H9 (cell line): ENCODE measurements around the gene GCHFR. TPM values are rescaled to one million over a fixed set of nuclear protein-coding genes. Genes with fewer than 3 reads are reported as not detected.

Experiments used
- DNase-seq: peaks from one replicate; pipeline ENCODE4 v3.0.0-alpha.2; 2017
- H2AFZ ChIP-seq: one replicate; pipeline ENCODE4 v1.6.1; 2013; ENCODE audit warnings: mild to moderate bottlenecking, low read length, control low read depth, moderate library complexity
- H2AK5ac ChIP-seq: 2 replicates; pipeline ENCODE4 v1.6.1; 2013; ENCODE audit warnings: low read length, control low read depth, mixed read lengths; ENCODE audit not compliant: insufficient read length
- H2BK120ac ChIP-seq: one replicate; pipeline ENCODE4 v1.6.1; 2013; ENCODE audit warnings: low read depth, mild to moderate bottlenecking, low read length, control low read depth, inconsistent platforms; ENCODE audit not compliant: poor library complexity, severe bottlenecking
- H2BK12ac ChIP-seq: 2 replicates; pipeline ENCODE4 v1.6.1; 2013; ENCODE audit warnings: low read length, control low read depth, mixed read lengths, low read depth; ENCODE audit not compliant: insufficient read length
- H2BK15ac ChIP-seq: 2 replicates; pipeline ENCODE4 v1.6.1; 2013; ENCODE audit warnings: low read depth, low read length, control low read depth
- H2BK20ac ChIP-seq: one replicate; pipeline ENCODE4 v1.6.1; 2013; ENCODE audit warnings: low read depth, mild to moderate bottlenecking, low read length, control low read depth, inconsistent platforms; ENCODE audit not compliant: poor library complexity, severe bottlenecking
- H2BK5ac ChIP-seq: 2 replicates; pipeline ENCODE4 v1.6.1; 2013; ENCODE audit warnings: low read length, control low read depth, mixed read lengths; ENCODE audit not compliant: insufficient read length
- H3K14ac ChIP-seq: 2 replicates; pipeline ENCODE4 v1.6.1; 2013; ENCODE audit warnings: low read length, control low read depth; ENCODE audit not compliant: insufficient read depth
- H3K18ac ChIP-seq: 2 replicates; pipeline ENCODE4 v1.6.1; 2013; ENCODE audit warnings: low read depth, mild to moderate bottlenecking, mixed read lengths, low read length, control low read depth; ENCODE audit not compliant: insufficient read length
- H3K23ac ChIP-seq: 2 replicates; pipeline ENCODE4 v1.6.1; 2013; ENCODE audit warnings: low read length, control low read depth, mixed read lengths, low read depth; ENCODE audit not compliant: insufficient read length
- H3K23me2 ChIP-seq: 2 replicates; pipeline ENCODE4 v1.6.1; 2013; ENCODE audit warnings: low read depth, mild to moderate bottlenecking, mixed read lengths, low read length, control low read depth; ENCODE audit not compliant: insufficient read length, poor library complexity, severe bottlenecking
- H3K27ac ChIP-seq: 2 replicates; pipeline ENCODE4 v1.5.1; 2013; ENCODE audit warnings: low read length, control low read depth, mixed read lengths, low read depth; ENCODE audit not compliant: insufficient read length
- H3K27me3 ChIP-seq: 2 replicates; pipeline ENCODE4 v1.6.1; 2013; ENCODE audit warnings: low read length, control low read depth, inconsistent platforms; ENCODE audit not compliant: insufficient read depth
- H3K4ac ChIP-seq: 2 replicates; pipeline ENCODE4 v1.6.1; 2013; ENCODE audit warnings: low read depth, mild to moderate bottlenecking, control low read depth, inconsistent platforms, low read length, moderate library complexity
- H3K4me1 ChIP-seq: 2 replicates; pipeline ENCODE4 v1.6.1; 2013; ENCODE audit warnings: low read length, control low read depth, inconsistent platforms; ENCODE audit not compliant: insufficient read depth
- H3K4me2 ChIP-seq: 2 replicates; pipeline ENCODE4 v1.6.1; 2013; ENCODE audit warnings: low read length, control low read depth, mixed read lengths; ENCODE audit not compliant: insufficient read length, insufficient read depth
- H3K56ac ChIP-seq: 2 replicates; pipeline ENCODE4 v1.6.1; 2013; ENCODE audit warnings: low read depth, mild to moderate bottlenecking, mixed read lengths, low read length, control low read depth; ENCODE audit not compliant: insufficient read length
- H3K79me1 ChIP-seq: 2 replicates; pipeline ENCODE4 v1.6.1; 2013; ENCODE audit warnings: low read depth, mild to moderate bottlenecking, moderate library complexity, low read length, control low read depth, inconsistent platforms; ENCODE audit not compliant: insufficient read depth, poor library complexity, severe bottlenecking
- H3K79me2 ChIP-seq: 2 replicates; pipeline ENCODE4 v1.6.1; 2013; ENCODE audit warnings: low read length, control low read depth, inconsistent platforms; ENCODE audit not compliant: insufficient read depth
- H3K9ac ChIP-seq: 2 replicates; pipeline ENCODE4 v1.6.1; 2013; ENCODE audit warnings: low read length, control low read depth, mixed read lengths; ENCODE audit not compliant: insufficient read length; ENCODE audit errors: extremely low read depth
- H3K9me3 ChIP-seq: one replicate; pipeline ENCODE4 v1.6.1; 2013; ENCODE audit warnings: low read depth, low read length, inconsistent platforms; ENCODE audit not compliant: control insufficient read depth
- H3T11ph ChIP-seq: one replicate; pipeline ENCODE4 v1.6.1; 2013; ENCODE audit warnings: mild to moderate bottlenecking, low read length, control low read depth, inconsistent platforms
- H4K20me1 ChIP-seq: one replicate; pipeline ENCODE4 v1.6.1; 2013; ENCODE audit not compliant: control insufficient read depth, insufficient read length, insufficient read depth
- H4K5ac ChIP-seq: 2 replicates; pipeline ENCODE4 v1.6.1; 2013; ENCODE audit warnings: low read depth, mild to moderate bottlenecking, mixed read lengths, low read length, control low read depth; ENCODE audit not compliant: insufficient read length
- H4K8ac ChIP-seq: replicated peaks from 2 replicates; pipeline ENCODE4 v1.6.1; 2013; ENCODE audit warnings: low read length, control low read depth, mixed read lengths, low read depth; ENCODE audit not compliant: insufficient read length
- H4K91ac ChIP-seq: 2 replicates; pipeline ENCODE4 v1.6.1; 2013; ENCODE audit warnings: low read depth, mild to moderate bottlenecking, moderate library complexity, mixed read lengths, low read length, control low read depth; ENCODE audit not compliant: insufficient read length
- H3K27ac Mint-ChIP-seq, 3 experiments: 2 replicates in 2 of 3; 3 replicates in 1 of 3; pipeline ENCODE4 v1.8.0; 2020 to 2021; ENCODE audit warnings: mixed read lengths in 3 of 3, mild to moderate bottlenecking in 1 of 3, moderate library complexity in 1 of 3
- H3K27me3 Mint-ChIP-seq: 2 replicates; pipeline ENCODE4 v1.8.0; 2021; ENCODE audit warnings: low read depth, mild to moderate bottlenecking, moderate library complexity, mixed read lengths
- H3K36me3 Mint-ChIP-seq, 3 experiments: 2 replicates in 2 of 3; 3 replicates in 1 of 3; pipeline ENCODE4 v1.8.0; 2020 to 2021; ENCODE audit warnings: low read depth in 3 of 3, mixed read lengths in 3 of 3; ENCODE audit not compliant: insufficient read depth in 1 of 3
- H3K4me1 Mint-ChIP-seq, 2 experiments: 2 replicates each; pipeline ENCODE4 v1.8.0; 2020; ENCODE audit warnings: mixed read lengths in 2 of 2
- H3K4me3 Mint-ChIP-seq, 2 experiments: 2 replicates in 1 of 2; 3 replicates in 1 of 2; pipeline ENCODE4 v1.8.0; 2020 to 2021; ENCODE audit warnings: mild to moderate bottlenecking in 2 of 2, mixed read lengths in 2 of 2, moderate library complexity in 1 of 2
- H3K9me3 Mint-ChIP-seq, 2 experiments: 2 replicates in 1 of 2; 3 replicates in 1 of 2; pipeline ENCODE4 v1.8.0; 2020; ENCODE audit warnings: mild to moderate bottlenecking in 2 of 2, mixed read lengths in 2 of 2, moderate library complexity in 1 of 2
- WGBS: extraction: QIAGEN DNeasy Blood & Tissue Kit; methylation state at CpG from one replicate; pipeline ENCODE4 v1.1.7; 2013; ENCODE audit warnings: missing lambda C conversion rate, low lambda C conversion rate, mixed read lengths; ENCODE audit not compliant: insufficient read length; ENCODE audit errors: extremely low coverage; 5-methylcytosine and 5-hydroxymethylcytosine counted together
- total RNA-seq: library from RNA; stranded (reverse); gene quantifications from 2 replicates; pipeline ENCODE4 v1.2.1, GENCODE V29; 2021
- TF ChIP-seq, protein P1 (sequence below): fragments of 200-600 bp; sonication (generic); conservative IDR thresholded peaks from 3 replicates; pipeline ENCODE4 v1.8.0; 2021; ENCODE audit warnings: antibody characterized with exemption, mild to moderate bottlenecking

GCHFR gene
- total RNA-seq, 1 experiment from 2014 or later, result 37.0 TPM

DNA sequence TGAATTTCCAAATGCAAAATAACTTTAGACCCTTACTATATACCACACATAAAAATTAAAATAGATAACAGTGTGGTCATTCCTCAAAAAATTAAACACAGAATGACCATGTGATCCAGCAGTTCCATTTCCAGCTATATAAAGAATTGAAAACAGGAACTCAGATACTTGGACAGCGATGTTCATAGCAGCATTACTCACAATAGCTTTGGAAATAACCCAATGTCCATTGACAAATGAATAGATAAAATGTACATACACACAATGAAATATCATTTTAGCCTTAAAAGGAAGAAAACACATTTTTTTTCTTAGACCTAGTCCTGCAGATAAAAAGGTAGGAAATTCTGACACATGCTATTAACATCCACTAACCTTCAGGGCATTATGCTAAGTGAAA is 42.2 kb upstream of the GCHFR start:
- Histone ChIP-seq H3K4me2 (no peak overlapping the region), H2BK5ac (no peak overlapping the region), H4K20me1 (no peaks in the 10 kb centered on the region), H3K56ac (no peak overlapping the region), H4K8ac (no peak overlapping the region), H3K14ac (no peak overlapping the region), H3K4ac (no peak overlapping the region), H2BK15ac (no peak overlapping the region), H2BK120ac (no peak overlapping the region), H3K23ac (no peak overlapping the region), H2BK12ac (no peak overlapping the region), H3T11ph (no peak overlapping the region), H2BK20ac (no peak overlapping the region), H4K5ac (no peak overlapping the region), H3K27ac (no peak overlapping the region), H3K9ac (no peak overlapping the region), H2AFZ (no peak overlapping the region), H2AK5ac (no peak overlapping the region), H3K18ac (no peak overlapping the region), H3K27me3 (no peaks in the 10 kb centered on the region), H3K79me1 (no peaks in the 10 kb centered on the region), H3K79me2 (no peaks in the 10 kb centered on the region), H3K4me1 (no peaks in the 10 kb centered on the region), H3K23me2 (no peaks in the 10 kb centered on the region), H4K91ac (no peak overlapping the region), H3K9me3 (no peaks in the 10 kb centered on the region)
- Mint-ChIP-seq H3K4me3 (no peak overlapping the region), H3K36me3 (peaks cover 9 to 49% (median 36%) of the 10 kb centered on the region in 3 experiments; a peak in 6 of 7 replicates), H3K27me3 (no peaks in the 10 kb centered on the region), H3K4me1 (no peaks in the 10 kb centered on the region), H3K9me3 (no peaks in the 10 kb centered on the region), H3K27ac (no peak overlapping the region)
- no CpG with 5 or more reads among the region's 1 CpG for WGBS
- TF ChIP-seq, protein P1, sequence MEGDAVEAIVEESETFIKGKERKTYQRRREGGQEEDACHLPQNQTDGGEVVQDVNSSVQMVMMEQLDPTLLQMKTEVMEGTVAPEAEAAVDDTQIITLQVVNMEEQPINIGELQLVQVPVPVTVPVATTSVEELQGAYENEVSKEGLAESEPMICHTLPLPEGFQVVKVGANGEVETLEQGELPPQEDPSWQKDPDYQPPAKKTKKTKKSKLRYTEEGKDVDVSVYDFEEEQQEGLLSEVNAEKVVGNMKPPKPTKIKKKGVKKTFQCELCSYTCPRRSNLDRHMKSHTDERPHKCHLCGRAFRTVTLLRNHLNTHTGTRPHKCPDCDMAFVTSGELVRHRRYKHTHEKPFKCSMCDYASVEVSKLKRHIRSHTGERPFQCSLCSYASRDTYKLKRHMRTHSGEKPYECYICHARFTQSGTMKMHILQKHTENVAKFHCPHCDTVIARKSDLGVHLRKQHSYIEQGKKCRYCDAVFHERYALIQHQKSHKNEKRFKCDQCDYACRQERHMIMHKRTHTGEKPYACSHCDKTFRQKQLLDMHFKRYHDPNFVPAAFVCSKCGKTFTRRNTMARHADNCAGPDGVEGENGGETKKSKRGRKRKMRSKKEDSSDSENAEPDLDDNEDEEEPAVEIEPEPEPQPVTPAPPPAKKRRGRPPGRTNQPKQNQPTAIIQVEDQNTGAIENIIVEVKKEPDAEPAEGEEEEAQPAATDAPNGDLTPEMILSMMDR, result no peak
- DNase-seq, result no peak
